ENCODE results near the gene RPL13. TPM values are rescaled to one million over a fixed set of nuclear protein-coding genes. Genes with fewer than 3 reads are reported as not detected.

Gene RPL13
- total and polyA plus RNA-seq, 10 of the 15 experiments (the other 5 are each of a cell fraction or from before 2014, with no cell fraction given): 386 to 9,428 (median 2,486) TPM

GRCh38 chr16:89525146-89525913 is 35.2 kb upstream of the RPL13 start (continued):
- TF ChIP-seq, protein P1, sequence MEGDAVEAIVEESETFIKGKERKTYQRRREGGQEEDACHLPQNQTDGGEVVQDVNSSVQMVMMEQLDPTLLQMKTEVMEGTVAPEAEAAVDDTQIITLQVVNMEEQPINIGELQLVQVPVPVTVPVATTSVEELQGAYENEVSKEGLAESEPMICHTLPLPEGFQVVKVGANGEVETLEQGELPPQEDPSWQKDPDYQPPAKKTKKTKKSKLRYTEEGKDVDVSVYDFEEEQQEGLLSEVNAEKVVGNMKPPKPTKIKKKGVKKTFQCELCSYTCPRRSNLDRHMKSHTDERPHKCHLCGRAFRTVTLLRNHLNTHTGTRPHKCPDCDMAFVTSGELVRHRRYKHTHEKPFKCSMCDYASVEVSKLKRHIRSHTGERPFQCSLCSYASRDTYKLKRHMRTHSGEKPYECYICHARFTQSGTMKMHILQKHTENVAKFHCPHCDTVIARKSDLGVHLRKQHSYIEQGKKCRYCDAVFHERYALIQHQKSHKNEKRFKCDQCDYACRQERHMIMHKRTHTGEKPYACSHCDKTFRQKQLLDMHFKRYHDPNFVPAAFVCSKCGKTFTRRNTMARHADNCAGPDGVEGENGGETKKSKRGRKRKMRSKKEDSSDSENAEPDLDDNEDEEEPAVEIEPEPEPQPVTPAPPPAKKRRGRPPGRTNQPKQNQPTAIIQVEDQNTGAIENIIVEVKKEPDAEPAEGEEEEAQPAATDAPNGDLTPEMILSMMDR (IDR thresholded peaks at IDR 0.05 in 2 of 3, conservative IDR thresholded peaks at IDR 0.05 in 1 of 3; ENCODE audit: control insufficient read depth in 2 of 3, extremely low read depth in 1 of 3, insufficient read depth in 1 of 3, low read depth in 3 of 3, low read length in 3 of 3): peak in 2 of 3 experiments; percentile 28 to 32; a peak in 2 of 6 replicates
- TF ChIP-seq MEF2A (IDR thresholded peaks at IDR 0.05; ENCODE audit: insufficient read depth, low read depth, low read length) (peak; percentile 67; the same call in 1 of the 2 replicates), ZZZ3 (IDR thresholded peaks at IDR 0.05; ENCODE audit: control insufficient read depth, insufficient read length, low read depth) (no peak), HDGF (IDR thresholded peaks at IDR 0.05) (no peak), RAD21 (IDR thresholded peaks at IDR 0.05; ENCODE audit: insufficient read depth, low read depth, low read length) (no peak)

- Histone ChIP-seq H3K36me3 (ENCODE audit: control insufficient read depth in 2 of 2, insufficient read depth in 2 of 2, low read length in 1 of 2) (peaks cover 11 to 26% of the 10 kb centered on the region in 2 experiments), H3K4me2 (ENCODE audit: control insufficient read depth, insufficient read depth) (no peak overlapping the region), H3K4me1 (ENCODE audit: control insufficient read depth, insufficient read depth, low read length) (peaks cover 12% of the 10 kb centered on the region), H4K20me1 (ENCODE audit: control insufficient read depth, insufficient read depth) (no peaks in the 10 kb centered on the region), H3K79me2 (ENCODE audit: control insufficient read depth, insufficient read depth, low read length) (no peaks in the 10 kb centered on the region; the same call in 1 of the 2 replicates), H3K27ac (ENCODE audit: control insufficient read depth, insufficient read depth) (no peak overlapping the region), H3K27me3 (replicated peaks in 1 of 2; ENCODE audit: control insufficient read depth in 2 of 2, insufficient read depth in 2 of 2, low read length in 1 of 2) (no peaks in the 10 kb centered on the region), H3K4me3 (no peak overlapping the region), H3K9ac (ENCODE audit: control insufficient read depth, insufficient read depth, low read length) (no peak overlapping the region), H3K9me3 (replicated peaks; ENCODE audit: control insufficient read depth, insufficient read depth, low read length) (no peaks in the 10 kb centered on the region), H2AFZ (ENCODE audit: control insufficient read depth, low read depth, low read length) (no peak overlapping the region)
- ChIA-PET POLR2A (interaction anchor here (0.6 kb wide), 1 partner anchor 148 kb away, joined by 3 read pairs; no protein-coding TSS in a partner anchor), SMC1A (ENCODE audit: uncharacterized antibody, unreplicated experiment) (no interaction called here), CTCF (no interaction called here), RAD21 (ENCODE audit: unreplicated experiment) (no interaction called here)
- FAIRE-seq: no peak
- no peak for ATAC-seq
- intact Hi-C loops (cut with micrococcal nuclease; ENCODE audit: unreplicated experiment) (no loop called here), in situ Hi-C loops (cut with MboI) (no loop called here)
- no TSS peak for BruUV-seq (replicated peaks)
- no peak for DNase-seq (ENCODE audit: low read depth, low spot score)
- TF ChIP-seq IKZF2 (IDR thresholded peaks at IDR 0.05): no peak
- TF ChIP-seq SMARCA5 (IDR thresholded peaks at IDR 0.05): no peak
- TF ChIP-seq YBX1 (IDR thresholded peaks at IDR 0.05): no peak
- TF ChIP-seq LARP7 (IDR thresholded peaks at IDR 0.05): no peak
- TF ChIP-seq BCL11A (IDR thresholded peaks at IDR 0.05; ENCODE audit: low read depth, low read length): no peak
- no peak for TF ChIP-seq ESRRA (IDR thresholded peaks at IDR 0.05; ENCODE audit: low read length)
- 91% methylated on average over 16 of the region's 16 CpGs for WGBS (ENCODE audit: insufficient coverage, insufficient replicate concordance, low lambda C conversion rate, missing lambda C conversion rate)
These were observed 31.4 kb upstream of the RPL13 start for GRCh38 chr16:89529097-89529496.
